AG20443 (cell line): ENCODE results near the gene DRD4.

ENCODE experiments used
- DNase-seq: peaks from one replicate; pipeline ENCODE4 v3.0.0; 2012; ENCODE audit warnings: low spot score, mixed read lengths

DRD4 gene

DNA sequence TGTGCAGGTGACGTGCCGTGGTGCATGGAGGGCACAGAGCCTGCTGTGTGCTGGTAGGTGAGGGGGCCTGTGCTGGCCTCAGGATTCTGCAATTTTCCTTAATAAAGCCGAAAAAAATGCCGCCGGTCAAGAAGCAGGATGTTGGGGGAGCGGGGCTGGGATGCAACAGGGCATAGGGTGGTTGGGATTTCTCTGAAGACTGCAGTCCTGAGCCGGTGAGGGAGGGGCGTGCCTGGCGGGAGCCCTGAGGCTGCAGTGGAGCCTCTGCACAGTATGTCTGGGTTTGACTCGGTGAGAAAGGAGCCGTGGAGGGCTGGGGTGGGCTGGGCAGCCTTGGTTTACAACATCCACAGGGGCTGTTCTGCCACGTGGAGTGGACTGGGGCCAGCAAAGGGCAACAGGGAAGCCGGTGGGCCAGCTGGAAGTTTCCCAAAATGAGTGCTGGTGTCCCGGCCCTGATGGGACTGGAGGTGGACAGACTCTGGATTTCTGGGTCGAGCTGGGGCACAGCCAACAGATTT is 13.7 kb upstream of the DRD4 start:
- no peak for DNase-seq

- peak; percentile 64 for DNase-seq
Observed at GRCh38 chr11:623999-624704, 12.9 kb upstream of the DRD4 start.

- DNase-seq = no peak
Observed at GRCh38 chr11:624705-625635, 12.1 kb upstream of the DRD4 start, which contains the start of gene CDHR5. Gene CDHR5, minus strand, starts transcription at chr11:624955. Its CDS starts 53 bp downstream, at chr11:624902.

DNA sequence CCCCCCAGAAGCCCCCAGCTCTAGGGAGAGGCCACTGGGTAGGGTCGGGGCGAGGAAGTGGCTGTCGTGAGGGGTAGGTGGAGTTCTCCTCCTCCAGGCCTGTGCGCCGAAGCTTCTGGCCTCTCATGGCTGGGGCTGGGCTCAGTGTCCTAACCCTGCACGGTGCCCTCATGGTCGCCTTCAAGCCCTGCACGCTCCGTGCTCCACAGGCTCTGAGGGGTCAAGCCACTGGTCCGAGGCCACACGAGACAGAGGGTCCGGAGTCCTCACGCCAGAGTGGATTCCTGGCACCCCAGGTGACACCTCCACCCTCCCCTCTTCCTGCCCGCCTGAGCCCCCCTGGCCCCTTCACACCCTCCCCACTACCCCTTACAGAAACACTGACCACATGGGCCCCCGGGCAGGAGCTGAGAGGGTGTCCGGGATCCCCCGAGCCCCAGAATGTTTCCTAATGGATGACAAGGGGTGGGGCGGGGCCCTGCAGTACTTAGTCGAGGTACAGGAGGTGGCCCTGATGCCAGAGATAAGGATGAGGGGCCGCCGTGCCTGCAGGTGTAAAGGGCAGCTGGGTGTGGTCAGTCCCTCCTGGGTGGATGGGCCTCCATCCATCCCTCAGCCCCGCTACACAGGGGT is 11.3 kb upstream of the DRD4 start:
- DNase-seq = no peak

GRCh38 chr11:626475-627307 is 10.4 kb upstream of the DRD4 start, which contains the start of gene SCT:
Gene SCT, minus strand, starts transcription at chr11:627181. Its CDS starts 38 bp downstream, at chr11:627143.
- DNase-seq = no peak

GRCh38 chr11:627308-627576 is 9.8 kb upstream of the DRD4 start:
- DNase-seq = no peak

DNA sequence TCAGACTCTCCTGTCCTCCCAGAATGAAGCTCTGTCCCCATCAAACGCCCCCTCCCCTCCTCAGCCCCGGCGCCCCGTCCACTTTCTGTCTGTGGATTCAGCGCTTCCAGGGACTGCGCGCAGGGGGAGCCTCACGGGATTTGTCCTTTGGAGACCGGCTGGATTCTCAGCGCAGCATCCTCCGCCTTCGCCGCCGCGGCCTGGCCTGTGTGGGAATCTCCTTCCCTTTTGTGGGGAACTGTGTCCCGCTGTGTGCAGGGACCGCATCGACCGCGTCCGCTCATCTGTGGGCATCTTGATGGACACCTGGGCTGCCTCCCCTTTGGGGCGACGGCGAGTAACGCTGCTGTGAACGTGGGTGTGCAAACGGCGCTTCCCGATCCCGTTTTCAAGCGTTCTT is 9.0 kb upstream of the DRD4 start:
- no peak for DNase-seq

- no peak for DNase-seq
Observed at GRCh38 chr11:629237-629583, 7.9 kb upstream of the DRD4 start.

DNA sequence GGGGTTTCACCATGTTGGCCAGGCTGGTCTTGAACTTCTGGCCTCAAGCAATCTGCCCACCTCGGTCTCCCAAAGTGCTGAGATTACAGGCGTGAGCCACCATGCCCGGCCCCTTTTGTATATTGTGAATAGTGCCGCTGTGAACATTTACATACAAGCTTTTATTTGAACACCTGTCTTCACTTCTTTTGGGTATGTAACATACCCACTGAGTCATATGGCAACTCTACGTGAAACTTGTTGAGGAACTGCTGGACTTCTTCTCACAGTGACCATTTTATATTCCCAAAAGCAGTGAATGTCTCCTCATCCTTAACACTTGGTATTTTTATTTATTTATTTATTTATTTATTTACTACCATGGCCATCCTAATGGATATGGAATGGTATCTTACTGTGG is 6.2 kb upstream of the DRD4 start:
- DNase-seq = no peak

DNA sequence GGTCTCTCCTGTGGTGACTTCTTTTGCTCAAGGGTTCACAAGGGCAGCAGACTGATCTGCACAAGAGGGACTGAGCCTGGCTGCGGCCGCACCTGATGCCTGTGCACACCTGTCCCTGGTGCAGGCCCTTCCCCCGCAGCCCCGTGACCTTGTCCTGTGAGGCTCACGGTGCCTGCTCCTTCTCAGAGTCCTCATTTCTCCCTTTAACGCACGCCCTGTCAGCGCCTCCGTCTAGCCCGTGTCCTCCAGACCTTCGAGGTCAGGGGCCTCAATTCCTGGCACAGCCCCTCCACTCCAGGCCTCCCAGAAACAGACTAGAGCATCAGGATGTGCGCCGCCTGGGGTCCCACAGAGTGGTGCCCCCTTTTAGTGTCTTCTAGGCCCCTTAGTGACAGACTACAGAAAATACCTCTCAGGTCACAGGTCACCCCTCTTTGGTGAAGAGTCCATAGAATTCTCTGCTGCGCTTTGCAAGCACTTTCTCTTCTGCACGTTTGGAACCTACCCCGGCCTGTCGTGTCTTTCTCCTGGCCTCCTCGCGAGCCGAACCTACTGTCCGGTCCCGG is 1.0 kb upstream of the DRD4 start:
- DNase-seq = no peak

- no peak for DNase-seq
Observed at GRCh38 chr11:637333-637592, 194 bp downstream of the DRD4 start.

DNA sequence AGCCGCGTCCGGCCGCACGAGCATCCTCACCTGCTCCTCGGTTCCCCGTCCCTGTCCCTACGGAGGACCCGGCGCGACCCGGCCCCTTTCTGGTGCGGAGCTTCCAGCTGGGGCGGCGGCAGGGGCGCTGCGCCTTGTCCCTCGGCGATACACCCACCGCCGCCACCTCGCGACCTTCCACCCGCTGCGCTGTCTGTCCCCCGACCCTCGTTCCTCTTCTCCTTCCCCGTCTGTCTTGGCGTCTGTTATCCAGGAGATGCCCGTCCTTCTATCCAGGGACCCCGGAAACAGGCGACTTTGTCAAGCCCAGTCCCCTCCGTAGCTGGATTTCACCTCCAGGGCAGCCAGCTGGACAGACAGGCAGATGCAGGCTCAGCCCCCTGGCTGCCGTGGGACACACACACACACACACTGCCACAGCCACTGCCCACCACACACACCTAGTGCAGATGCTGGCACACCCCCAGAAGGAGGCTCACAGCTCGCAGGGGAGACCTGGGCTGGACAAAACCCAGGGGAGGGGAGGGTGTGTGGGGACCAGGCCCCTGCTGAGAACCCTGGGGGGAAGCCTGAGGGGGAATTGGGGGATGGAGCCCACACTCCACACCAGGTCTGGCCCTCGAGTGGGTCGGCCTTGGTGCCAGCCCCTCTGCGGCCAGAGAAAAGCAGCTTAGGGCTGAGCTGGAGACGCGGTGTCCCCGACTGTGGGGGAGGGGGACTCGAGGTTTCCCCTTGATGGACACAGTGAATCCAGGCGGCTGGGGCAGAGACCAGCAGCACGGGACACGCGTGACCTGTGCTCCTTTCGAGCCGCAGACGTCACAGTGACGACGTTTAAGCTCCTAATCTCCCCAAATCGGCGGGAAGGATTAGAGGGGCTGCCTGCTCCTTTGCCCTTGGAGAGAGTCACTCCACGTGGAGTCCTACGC is 788 bp downstream of the DRD4 start:
- no peak for DNase-seq

GRCh38 chr11:638631-639331 is 1.7 kb downstream of the DRD4 start:
- no peak for DNase-seq

- DNase-seq = peak; percentile 39
Observed at GRCh38 chr11:639332-639955, 2.4 kb downstream of the DRD4 start.

DNA sequence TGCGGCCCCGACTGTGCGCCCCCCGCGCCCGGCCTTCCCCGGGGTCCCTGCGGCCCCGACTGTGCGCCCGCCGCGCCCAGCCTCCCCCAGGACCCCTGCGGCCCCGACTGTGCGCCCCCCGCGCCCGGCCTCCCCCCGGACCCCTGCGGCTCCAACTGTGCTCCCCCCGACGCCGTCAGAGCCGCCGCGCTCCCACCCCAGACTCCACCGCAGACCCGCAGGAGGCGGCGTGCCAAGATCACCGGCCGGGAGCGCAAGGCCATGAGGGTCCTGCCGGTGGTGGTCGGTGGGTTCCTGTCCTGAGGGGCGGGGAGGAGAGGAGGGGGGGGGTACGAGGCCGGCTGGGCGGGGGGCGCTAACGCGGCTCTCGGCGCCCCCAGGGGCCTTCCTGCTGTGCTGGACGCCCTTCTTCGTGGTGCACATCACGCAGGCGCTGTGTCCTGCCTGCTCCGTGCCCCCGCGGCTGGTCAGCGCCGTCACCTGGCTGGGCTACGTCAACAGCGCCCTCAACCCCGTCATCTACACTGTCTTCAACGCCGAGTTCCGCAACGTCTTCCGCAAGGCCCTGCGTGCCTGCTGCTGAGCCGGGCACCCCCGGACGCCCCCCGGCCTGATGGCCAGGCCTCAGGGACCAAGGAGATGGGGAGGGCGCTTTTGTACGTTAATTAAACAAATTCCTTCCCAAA is 3.1 kb downstream of the DRD4 start:
- no peak for DNase-seq

DNA sequence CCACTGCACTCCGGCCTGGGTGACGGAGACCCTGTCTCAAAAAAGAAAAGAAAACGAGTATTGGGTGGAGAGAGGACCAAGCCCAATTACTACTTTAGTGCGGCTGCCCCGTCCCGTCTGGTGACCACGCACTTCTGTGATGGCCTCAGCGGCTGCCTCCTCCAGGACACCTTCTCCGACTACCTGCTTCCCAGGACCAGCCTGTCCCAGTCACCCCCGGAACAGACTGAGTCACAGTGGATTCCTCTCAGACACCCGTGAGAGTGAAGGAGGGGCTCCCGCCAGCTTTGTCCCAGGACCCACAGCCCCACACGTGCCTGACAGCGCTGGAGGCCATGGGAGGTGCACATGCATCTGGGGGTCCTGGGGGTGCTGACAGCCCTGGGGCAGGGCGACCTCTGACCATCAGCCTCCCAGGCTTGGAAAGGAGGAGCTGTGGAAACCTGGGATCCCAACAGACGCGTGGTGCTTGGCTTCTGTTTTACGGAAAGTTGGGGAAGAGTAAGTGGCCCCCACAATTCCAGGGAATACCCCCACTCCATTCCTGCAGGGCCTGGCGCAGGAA is 4.8 kb downstream of the DRD4 start:
- DNase-seq = no peak

DNA sequence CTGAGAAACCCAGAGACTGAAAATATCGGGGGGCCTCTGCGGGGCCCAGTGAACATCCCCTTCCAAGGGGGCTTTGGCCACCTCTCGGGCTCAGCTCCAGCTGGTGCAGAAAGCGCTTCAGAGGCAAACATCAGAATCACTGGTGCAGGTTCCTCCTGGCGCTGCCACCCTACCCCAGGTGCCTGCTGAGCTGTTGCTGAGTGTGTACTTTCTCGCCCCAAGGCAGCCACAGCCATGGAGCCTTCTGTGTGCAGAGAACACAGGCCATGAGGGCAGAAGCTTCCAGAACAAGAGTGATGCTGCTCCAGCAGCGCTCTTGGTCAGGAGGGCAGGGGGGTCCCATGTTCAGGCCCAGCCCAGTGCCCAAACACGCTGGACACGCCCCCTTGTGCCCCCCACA is 6.3 kb downstream of the DRD4 start:
- DNase-seq = no peak

DNA sequence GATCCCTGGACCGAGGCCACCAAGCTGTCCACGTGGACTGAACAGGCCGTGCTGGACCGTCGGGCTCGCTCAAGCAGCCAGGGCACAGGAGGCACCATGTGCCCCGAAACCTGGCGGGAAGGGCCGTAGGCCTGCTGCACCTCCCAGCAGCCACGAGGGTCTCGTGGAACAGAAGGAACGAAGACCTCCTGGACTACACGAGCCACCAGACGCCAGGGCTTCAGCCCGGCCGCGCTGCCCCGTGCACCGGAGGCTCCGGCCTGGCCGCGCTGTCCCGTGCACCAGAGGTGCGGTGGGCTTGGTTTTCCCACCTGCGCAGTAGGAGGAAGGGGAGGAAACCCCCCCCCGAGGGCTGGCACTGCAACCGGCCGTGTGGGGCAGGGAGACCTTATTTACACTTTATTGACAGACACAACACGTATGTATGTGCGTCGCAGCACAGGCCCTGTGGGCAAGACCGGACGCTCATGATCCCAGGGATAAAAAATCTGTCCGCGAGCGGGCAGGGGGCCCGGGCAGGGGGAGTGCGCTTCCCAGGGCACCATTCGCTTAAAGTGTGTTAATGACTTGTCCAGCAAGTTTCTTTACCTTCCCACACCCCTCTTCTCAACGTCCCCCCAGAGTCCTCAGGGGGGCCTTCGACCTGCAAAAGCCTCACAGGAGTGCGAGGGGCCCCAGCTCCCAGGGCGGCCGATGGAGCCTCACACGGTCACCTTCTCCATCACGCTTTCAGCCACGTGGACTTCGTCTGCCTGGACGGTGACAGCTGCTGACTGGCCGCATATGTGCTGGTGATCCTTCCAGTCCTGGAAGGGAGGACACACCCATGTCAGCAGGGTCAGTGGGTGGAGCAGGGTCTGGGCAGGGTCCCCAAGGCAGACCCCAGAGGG is 7.0 kb downstream of the DRD4 start:
- peak; percentile 5 for DNase-seq
